ENCODE data around the gene PDLIM7. TPM values are rescaled to one million over a fixed set of nuclear protein-coding genes. Genes with fewer than 3 reads are reported as not detected.

Gene PDLIM7
- total and polyA plus RNA-seq, 2 donors, result 102 to 728 TPM

DNA sequence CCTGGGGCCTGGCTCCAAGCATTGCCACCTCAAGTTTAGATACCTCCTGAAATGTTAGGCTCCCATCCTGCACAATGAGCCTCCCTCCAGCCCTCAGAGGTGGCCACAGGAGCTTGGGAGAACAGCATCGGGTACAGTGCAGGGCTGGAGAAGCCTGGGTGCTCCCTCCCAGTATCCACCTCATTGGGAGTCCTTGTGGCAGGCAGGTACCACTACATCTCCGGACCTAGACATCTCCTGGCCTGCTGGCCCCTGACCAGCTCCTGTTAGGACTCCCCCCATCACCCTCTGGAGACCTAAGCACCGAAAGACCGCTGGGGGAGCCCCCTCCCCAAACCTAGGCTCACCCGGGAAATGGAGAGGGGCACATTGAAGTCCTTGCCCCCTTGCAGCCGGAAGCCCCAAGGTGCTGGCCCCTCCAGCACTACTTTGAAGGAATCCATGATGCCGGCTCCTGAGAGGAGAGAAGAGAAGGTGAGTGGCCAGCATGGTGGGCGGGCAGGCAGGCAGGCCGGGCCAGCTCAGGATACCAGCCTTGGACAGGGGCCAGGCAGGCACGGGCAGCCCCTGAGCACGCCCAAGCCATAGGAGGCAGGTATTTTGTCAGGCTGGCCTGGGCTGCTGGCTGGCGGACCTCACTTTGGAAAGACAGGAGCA is 1.2 kb downstream of the PDLIM7 start:
- peak overlapping the region; percentile 86 for H3K27ac ChIP-seq (ENCODE audit: low read depth)
- H3K4me3 ChIP-seq (ENCODE audit: low read depth, low read length), result peak overlapping the region; percentile 74
- WGBS, result 12% methylated on average over 12 of the region's 12 CpGs
- no peak for DNase-seq (ENCODE audit: extremely low spot score)
- no peaks in the 10 kb centered on the region for H3K36me3 ChIP-seq (ENCODE audit: insufficient read depth)
- no peaks in the 10 kb centered on the region for H3K4me1 ChIP-seq (ENCODE audit: insufficient read depth)

- 32% methylated on average over 14 of the region's 14 CpGs for WGBS
- peak overlapping the region; percentile 86 for H3K27ac ChIP-seq (ENCODE audit: low read depth)
- no peaks in the 10 kb centered on the region for H3K36me3 ChIP-seq (ENCODE audit: insufficient read depth)
- DNase-seq (ENCODE audit: extremely low spot score), result no peak
- no peaks in the 10 kb centered on the region for H3K4me1 ChIP-seq (ENCODE audit: insufficient read depth)
- no peak overlapping the region for H3K4me3 ChIP-seq (ENCODE audit: low read depth, low read length)
Measured at GRCh38 chr5:177495243-177496060, 2.0 kb downstream of the PDLIM7 start.

DNA sequence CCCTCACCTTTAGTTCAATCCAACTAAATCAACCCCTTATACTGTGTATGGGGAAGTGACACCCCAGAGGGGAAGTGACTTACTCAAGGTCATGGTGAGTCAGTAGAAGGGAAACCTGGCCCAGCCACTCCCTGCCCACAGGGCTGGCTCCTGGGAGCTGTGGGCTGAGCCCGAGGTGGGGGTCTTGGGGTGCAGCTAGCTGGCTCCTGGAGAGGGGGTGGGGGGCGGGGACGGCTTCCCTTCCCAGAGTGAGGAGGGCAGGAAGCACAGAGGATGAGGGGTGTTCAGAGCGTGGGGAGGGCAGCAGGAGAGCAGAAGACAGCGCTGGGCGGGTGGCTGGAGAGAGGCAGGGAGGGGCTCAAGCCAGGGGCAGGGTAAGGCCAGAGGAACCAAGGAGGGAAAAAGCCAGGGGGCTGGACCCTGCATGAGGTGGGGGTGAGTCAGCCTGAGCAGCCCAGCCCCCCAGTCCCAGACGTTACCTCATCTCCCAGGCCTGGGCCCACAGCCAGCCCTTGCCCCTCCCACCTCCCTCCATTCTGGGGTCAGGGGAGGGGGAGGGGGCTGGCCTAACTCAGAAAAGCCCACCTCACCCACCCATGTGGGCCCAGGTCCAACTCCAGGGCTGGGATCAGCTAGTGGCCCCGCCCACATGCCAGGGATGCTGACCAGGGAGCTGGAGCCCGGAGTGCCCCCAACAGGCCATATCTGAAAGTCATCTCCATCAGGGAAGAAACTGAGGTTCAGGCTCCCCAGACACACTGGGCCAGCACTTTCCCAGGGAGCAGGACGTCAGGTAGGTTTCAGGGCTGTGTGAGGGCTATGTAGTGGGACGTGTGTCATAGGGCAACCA is 2.8 kb downstream of the PDLIM7 start:
- peak; percentile 61 for DNase-seq (ENCODE audit: extremely low spot score)
- H3K36me3 ChIP-seq (ENCODE audit: insufficient read depth), result no peaks in the 10 kb centered on the region
- H3K27ac ChIP-seq (ENCODE audit: low read depth), result peak overlapping the region; percentile 82
- H3K4me3 ChIP-seq (ENCODE audit: low read depth, low read length), result no peak overlapping the region
- WGBS, result 19% methylated on average over 11 of the region's 11 CpGs
- no peaks in the 10 kb centered on the region for H3K4me1 ChIP-seq (ENCODE audit: insufficient read depth)

DNA sequence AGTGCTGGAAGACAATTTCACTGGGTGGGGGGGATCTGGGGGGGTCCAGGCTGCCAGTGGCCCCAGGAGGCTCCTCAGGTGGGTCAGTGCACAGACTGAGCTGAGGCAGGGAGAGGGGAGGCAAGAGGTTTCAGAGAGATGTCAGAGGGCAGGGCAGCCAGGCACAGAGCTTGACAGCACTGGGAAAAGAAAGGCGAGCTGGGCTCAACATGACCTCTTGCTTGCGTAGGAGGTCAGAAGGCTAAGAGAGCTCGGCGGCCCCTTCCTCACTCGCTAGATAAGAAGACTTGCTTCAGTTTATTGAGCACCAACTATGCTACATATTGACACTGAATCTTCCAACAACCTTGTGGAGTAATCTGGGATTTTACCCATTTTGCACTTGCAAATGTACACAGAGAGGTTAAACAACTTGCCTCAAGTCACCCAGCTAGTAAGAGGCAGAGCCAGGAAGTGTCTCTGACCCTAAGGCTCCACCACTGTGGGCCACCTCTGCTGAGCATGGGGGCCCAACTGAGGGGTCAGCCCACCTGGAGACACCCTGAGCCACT is 3.5 kb downstream of the PDLIM7 start:
- Histone ChIP-seq H3K27ac (ENCODE audit: low read depth) (no peak overlapping the region), H3K4me3 (ENCODE audit: low read depth, low read length) (no peak overlapping the region), H3K36me3 (ENCODE audit: insufficient read depth) (no peaks in the 10 kb centered on the region), H3K4me1 (ENCODE audit: insufficient read depth) (no peaks in the 10 kb centered on the region)
- no peak for DNase-seq (ENCODE audit: extremely low spot score)
- WGBS, result 59% methylated on average over 5 of the region's 5 CpGs

DNA sequence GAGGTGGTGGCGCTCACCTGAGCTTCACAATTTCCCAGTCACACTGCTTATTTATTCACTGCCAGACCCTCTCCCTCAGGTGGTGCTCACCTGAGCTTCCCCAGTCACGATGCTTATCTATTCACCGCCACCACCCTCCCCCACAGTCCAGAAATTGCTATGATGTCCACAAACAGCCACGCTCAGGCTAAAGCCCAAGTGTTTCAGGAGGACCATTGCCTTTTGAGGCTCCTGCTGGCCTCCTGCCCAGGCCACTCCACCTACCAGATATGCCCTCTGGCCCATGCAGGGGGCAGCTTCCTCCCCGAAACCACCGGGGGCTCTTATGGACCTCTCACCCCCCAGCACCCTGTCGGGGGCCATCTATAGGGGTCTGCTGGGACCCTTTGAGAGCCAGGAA is 4.6 kb downstream of the PDLIM7 start:
- WGBS, result 54% methylated on average over 7 of the region's 7 CpGs
- no peak overlapping the region for H3K27ac ChIP-seq (ENCODE audit: low read depth)
- H3K4me3 ChIP-seq (ENCODE audit: low read depth, low read length), result no peak overlapping the region
- H3K4me1 ChIP-seq (ENCODE audit: insufficient read depth), result no peaks in the 10 kb centered on the region
- DNase-seq (ENCODE audit: extremely low spot score), result no peak
- no peaks in the 10 kb centered on the region for H3K36me3 ChIP-seq (ENCODE audit: insufficient read depth)

DNA sequence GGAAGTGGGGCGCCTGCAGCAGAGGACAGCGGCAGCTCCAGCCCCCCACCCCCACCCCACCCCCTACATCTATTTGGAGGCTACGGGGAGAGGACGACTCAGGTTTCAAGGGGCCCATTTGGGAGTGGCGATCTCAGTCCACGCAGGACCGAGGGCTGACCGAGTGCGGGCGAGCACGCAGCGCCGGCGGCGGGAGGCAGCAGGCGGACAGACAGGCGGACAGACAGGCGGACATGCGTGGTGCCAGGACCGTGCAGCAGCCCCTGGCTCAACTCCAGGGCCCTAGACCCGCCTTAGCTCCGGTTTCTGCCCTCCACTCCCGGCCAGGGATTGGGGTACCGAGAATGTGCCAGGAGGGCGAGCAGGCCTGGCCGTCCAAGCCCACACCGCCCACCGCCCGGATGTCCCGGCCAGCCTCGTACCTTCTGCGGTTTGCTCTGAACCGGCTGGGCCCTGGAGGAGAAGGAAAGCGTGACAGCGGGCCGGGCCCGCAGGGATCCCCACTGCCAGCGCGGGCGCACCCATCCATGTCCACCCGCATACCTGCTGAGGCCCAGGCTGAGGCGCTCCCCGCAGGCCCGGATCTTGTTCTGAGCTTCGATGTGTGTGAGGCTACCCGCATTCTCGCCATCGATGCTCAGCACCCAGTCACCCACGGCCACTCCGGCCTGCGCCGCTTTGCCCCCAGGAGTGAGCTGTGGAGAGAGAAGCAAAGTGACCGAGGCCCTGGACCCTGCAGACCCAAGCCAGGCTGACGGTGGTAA is 5.2 kb downstream of the PDLIM7 start:
- no peaks in the 10 kb centered on the region for H3K36me3 ChIP-seq (ENCODE audit: insufficient read depth)
- no peak for DNase-seq (ENCODE audit: extremely low spot score)

GRCh38 chr5:177491429-177491945 is 5.9 kb downstream of the PDLIM7 start:
- WGBS, result 48% methylated on average over 43 of the region's 43 CpGs
- H3K27ac ChIP-seq (ENCODE audit: low read depth), result no peak overlapping the region
- DNase-seq (ENCODE audit: extremely low spot score), result no peak
- no peaks in the 10 kb centered on the region for H3K36me3 ChIP-seq (ENCODE audit: insufficient read depth)
- H3K4me1 ChIP-seq (ENCODE audit: insufficient read depth), result no peaks in the 10 kb centered on the region
- H3K4me3 ChIP-seq (ENCODE audit: low read depth, low read length), result no peak overlapping the region

More for the DNA sequence above, 5.2 kb downstream of the PDLIM7 start:
- no peak overlapping the region for H3K4me3 ChIP-seq (ENCODE audit: low read depth, low read length)
- no peak overlapping the region for H3K27ac ChIP-seq (ENCODE audit: low read depth)
- 70% methylated on average over 54 of the region's 54 CpGs for whole genome bisulfite sequencing
- H3K4me1 ChIP-seq (ENCODE audit: insufficient read depth), result no peaks in the 10 kb centered on the region

- Histone ChIP-seq H3K36me3 (ENCODE audit: insufficient read depth) (no peaks in the 10 kb centered on the region), H3K4me3 (ENCODE audit: low read depth, low read length) (no peak overlapping the region), H3K27ac (ENCODE audit: low read depth) (no peak overlapping the region), H3K4me1 (ENCODE audit: insufficient read depth) (no peaks in the 10 kb centered on the region)
- 73% methylated on average over 16 of the region's 16 CpGs for WGBS
- no peak for DNase-seq (ENCODE audit: extremely low spot score)
Measured at GRCh38 chr5:177490992-177491391, 6.4 kb downstream of the PDLIM7 start.

DNA sequence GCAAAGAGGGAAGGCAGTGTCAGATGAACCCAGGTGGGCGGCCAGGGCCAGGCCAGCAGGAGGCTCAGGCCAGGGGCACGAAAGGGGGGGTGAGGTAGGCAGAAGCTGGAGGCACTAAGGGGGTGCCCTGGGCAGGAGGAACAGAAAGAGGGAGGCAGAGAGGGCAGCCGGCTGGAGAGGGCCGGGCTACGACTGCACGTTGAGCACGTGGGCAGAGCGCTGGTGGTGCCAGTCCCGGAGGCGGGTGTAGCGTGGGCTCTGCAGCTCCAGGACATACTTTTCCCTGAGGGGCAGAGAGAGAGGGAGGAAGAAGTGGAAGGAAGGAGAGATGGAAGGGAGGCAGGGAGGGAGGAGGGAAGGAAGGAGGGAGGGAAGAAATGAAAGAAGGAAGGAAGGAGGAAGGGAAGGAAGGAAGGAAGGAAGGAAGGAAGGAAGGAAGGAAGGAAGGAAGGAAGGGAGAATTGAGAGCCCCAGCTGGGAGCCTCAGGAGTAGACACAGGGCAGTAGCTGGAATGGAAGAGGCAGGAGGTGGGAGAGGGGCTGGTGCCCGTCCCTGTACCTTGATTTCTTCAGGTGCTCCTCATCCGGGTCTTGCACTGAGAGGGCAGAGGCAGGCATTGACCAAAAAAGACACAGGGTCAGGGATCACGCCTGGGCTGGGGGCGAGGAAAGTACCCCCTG is 7.0 kb downstream of the PDLIM7 start:
- Histone ChIP-seq H3K4me1 (ENCODE audit: insufficient read depth) (no peaks in the 10 kb centered on the region), H3K4me3 (ENCODE audit: low read depth, low read length) (no peak overlapping the region), H3K36me3 (ENCODE audit: insufficient read depth) (no peaks in the 10 kb centered on the region), H3K27ac (ENCODE audit: low read depth) (no peak overlapping the region)
- WGBS, result 65% methylated on average over 15 of the region's 15 CpGs
- DNase-seq (ENCODE audit: extremely low spot score), result no peak

DNA sequence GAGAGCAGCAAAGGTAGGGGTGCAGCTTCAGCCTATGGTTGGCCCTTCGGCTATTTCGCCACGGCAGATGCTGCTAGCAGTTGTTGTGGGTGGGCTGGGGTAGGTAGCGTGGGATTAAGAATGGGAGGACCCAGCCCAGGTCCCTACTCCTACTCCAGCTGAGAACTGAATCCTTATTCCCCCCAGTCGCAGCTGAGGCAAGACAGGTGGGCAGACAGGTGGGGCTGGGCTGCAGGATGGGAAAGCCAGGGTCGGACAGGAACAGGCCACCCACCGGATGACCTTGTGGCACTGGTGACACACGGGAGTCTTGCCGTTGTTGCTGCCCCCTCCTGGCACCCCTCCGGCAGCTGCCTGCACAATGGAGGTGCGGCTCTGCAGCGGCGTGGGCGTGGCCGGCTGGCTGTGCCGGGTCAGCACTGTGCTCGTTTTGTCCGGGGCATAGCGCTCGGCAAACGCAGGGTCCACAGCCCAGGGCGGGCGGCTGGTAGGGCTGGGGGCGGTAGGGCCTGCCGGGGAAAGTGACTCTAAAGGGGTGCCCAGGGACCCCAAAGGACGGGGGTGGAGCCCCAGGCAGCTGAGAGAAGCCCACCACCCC is 8.2 kb downstream of the PDLIM7 start:
- Histone ChIP-seq H3K27ac (ENCODE audit: low read depth) (no peak overlapping the region), H3K4me1 (ENCODE audit: insufficient read depth) (no peaks in the 10 kb centered on the region), H3K36me3 (ENCODE audit: insufficient read depth) (no peaks in the 10 kb centered on the region), H3K4me3 (ENCODE audit: low read depth, low read length) (no peak overlapping the region)
- WGBS, result 59% methylated on average over 26 of the region's 26 CpGs
- DNase-seq (ENCODE audit: extremely low spot score), result no peak

DNA sequence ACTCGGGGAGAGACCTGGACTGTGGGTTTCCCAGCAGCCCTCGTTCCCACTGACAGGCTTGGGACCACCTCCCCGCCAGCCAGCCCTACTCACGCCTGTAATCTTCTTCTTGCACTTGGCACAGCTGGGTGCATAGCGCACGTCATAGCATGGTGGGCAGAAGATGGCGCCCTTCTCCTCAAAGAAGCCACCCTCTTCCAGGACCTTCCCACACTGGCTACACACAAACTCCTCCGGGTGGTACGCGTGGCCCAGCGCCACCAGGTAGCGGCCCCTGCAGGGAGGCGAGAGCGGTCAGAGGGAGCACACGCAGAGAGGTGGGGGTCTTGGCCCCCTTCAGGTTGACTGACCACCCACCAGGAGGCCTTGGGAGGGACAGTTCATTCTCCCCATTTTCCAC is 9.4 kb downstream of the PDLIM7 start:
- no peak overlapping the region for H3K27ac ChIP-seq (ENCODE audit: low read depth)

DNA sequence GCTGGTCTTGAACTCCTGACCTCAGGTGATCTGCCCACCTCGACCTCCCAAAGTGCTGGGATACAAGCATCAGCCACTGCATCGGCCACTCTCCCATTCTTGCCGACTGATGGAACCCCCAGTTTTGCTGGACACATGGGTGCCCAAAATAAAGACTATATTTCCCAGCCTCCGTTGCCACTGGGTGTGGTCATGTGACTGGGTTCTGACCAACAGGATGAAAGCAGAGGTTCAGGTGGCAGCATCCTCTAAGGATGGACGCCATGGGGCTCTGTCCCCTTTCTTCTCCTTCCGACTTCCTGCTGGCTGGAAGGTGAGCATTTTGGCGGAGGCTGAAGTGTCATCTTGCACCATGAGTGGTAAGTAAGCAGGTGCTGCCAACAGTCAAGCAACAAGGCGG is 10.3 kb downstream of the PDLIM7 start:
- H3K4me1 ChIP-seq (ENCODE audit: insufficient read depth), result no peaks in the 10 kb centered on the region

More for the DNA sequence above, 9.4 kb downstream of the PDLIM7 start:
- no peaks in the 10 kb centered on the region for H3K36me3 ChIP-seq (ENCODE audit: insufficient read depth)
- 80% methylated on average over 15 of the region's 15 CpGs for WGBS
- H3K4me3 ChIP-seq (ENCODE audit: low read depth, low read length), result no peak overlapping the region
- DNase-seq (ENCODE audit: extremely low spot score), result no peak
- H3K4me1 ChIP-seq (ENCODE audit: insufficient read depth), result no peaks in the 10 kb centered on the region

More for the DNA sequence above, 10.3 kb downstream of the PDLIM7 start:
- no peak for DNase-seq (ENCODE audit: extremely low spot score)
- WGBS, result 86% methylated on average over 8 of the region's 8 CpGs
- Histone ChIP-seq H3K27ac (ENCODE audit: low read depth) (no peak overlapping the region), H3K36me3 (ENCODE audit: insufficient read depth) (no peaks in the 10 kb centered on the region), H3K4me3 (ENCODE audit: low read depth, low read length) (no peak overlapping the region)
